HEK293 (cell line): ENCODE measurements around the gene TBX4.

Experiments used
- CTCF ChIA-PET: fragments of 350-600 bp; formaldehyde crosslinking; extraction: SDS; loops from one replicate; lab custom pipeline; 2021; ENCODE audit warnings: antibody characterized with exemption; lab: Yijun Ruan, JAX
- POLR2A ChIA-PET: fragments of 300-600 bp; formaldehyde crosslinking; extraction: SDS; loops from one replicate; lab custom pipeline; 2020; ENCODE audit warnings: antibody characterized with exemption, inconsistent platforms; lab: Yijun Ruan, JAX
- H3K27ac ChIP-seq: fragments of 200-500 bp; sonication (Bioruptor generic); 2 replicates; pipeline ENCODE4 v1.5.1; 2014; ENCODE audit warnings: low read depth, low read length, control low read depth, inconsistent platforms; ENCODE audit errors: extremely low read depth
- H3K36me3 ChIP-seq, 2 experiments: fragments of 200-500 bp in 1 of 2; sonication (Bioruptor generic) in 1 of 2; 1 replicate in 1 of 2; 2 replicates in 1 of 2; pipeline ENCODE4 v1.5.1; 2014 to 2017; ENCODE audit warnings: inconsistent platforms in 2 of 2, low read length in 2 of 2; ENCODE audit not compliant: control insufficient read depth in 2 of 2, insufficient read depth in 1 of 2
- H3K4me1 ChIP-seq: fragments of 200-500 bp; sonication (Bioruptor generic); 2 replicates; pipeline ENCODE4 v1.5.1; 2014; ENCODE audit warnings: mild to moderate bottlenecking, low read length, inconsistent platforms; ENCODE audit not compliant: control insufficient read depth, insufficient read depth
- H3K4me3 ChIP-seq: 2 replicates; pipeline ENCODE4 v1.5.1; 2011; ENCODE audit warnings: low read depth, mild to moderate bottlenecking, control low read depth, low read length, moderate library complexity
- H3K9me3 ChIP-seq: fragments of 200-500 bp; sonication (Bioruptor generic); 2 replicates; pipeline ENCODE4 v1.5.1; 2014; ENCODE audit warnings: low read depth, low read length, inconsistent platforms; ENCODE audit not compliant: control insufficient read depth, insufficient read depth
- ATF2 ChIP-seq: fragments of 450-650 bp; formaldehyde crosslinking; IDR thresholded peaks from 2 replicates; pipeline ENCODE4 v1.5.1; 2016; ENCODE audit warnings: missing biosample characterization, missing genetic modification characterization, low read depth
- EGR2 ChIP-seq: fragments of 450-650 bp; formaldehyde crosslinking; IDR thresholded peaks from 2 replicates; pipeline ENCODE4 v1.5.1; 2016; ENCODE audit warnings: low read depth, missing biosample characterization, missing genetic modification characterization
- KLF10 ChIP-seq: fragments of 450-650 bp; IDR thresholded peaks from 2 replicates; pipeline ENCODE4 v1.5.1; 2018; ENCODE audit warnings: missing biosample characterization, mild to moderate bottlenecking, missing genetic modification characterization
- KLF17 ChIP-seq: fragments of 450-650 bp; formaldehyde crosslinking; IDR thresholded peaks from 2 replicates; pipeline ENCODE4 v1.5.1; 2016; ENCODE audit warnings: missing biosample characterization, missing genetic modification characterization
- KLF8 ChIP-seq: fragments of 450-650 bp; formaldehyde crosslinking; IDR thresholded peaks from 2 replicates; pipeline ENCODE4 v1.5.1; 2016; ENCODE audit warnings: missing biosample characterization, missing genetic modification characterization
- KLF9 ChIP-seq: fragments of 450-650 bp; formaldehyde crosslinking; IDR thresholded peaks from 2 replicates; pipeline ENCODE4 v1.5.1; 2016; ENCODE audit warnings: missing biosample characterization, missing genetic modification characterization, low read depth
- MEIS1 ChIP-seq: sonication (generic); formaldehyde crosslinking; IDR thresholded peaks from 2 replicates; pipeline ENCODE4 v1.8.1; 2022; ENCODE audit warnings: missing genetic modification reagents, mild to moderate bottlenecking, borderline replicate concordance
- ZBTB44 ChIP-seq: fragments of 450-650 bp; IDR thresholded peaks from 2 replicates; pipeline ENCODE4 v1.5.1; 2018; ENCODE audit warnings: missing biosample characterization, mild to moderate bottlenecking, missing genetic modification characterization
- ZBTB7A ChIP-seq: fragments of 450-650 bp; formaldehyde crosslinking; IDR thresholded peaks from 2 replicates; pipeline ENCODE4 v1.5.1; 2016; ENCODE audit warnings: low read depth, missing biosample characterization, missing genetic modification characterization
- ZBTB8A ChIP-seq: fragments of 450-650 bp; formaldehyde crosslinking; IDR thresholded peaks from 2 replicates; pipeline ENCODE4 v1.5.1; 2016; ENCODE audit warnings: missing biosample characterization, missing genetic modification characterization
- ZNF132 ChIP-seq: fragments of 450-650 bp; formaldehyde crosslinking; IDR thresholded peaks from 2 replicates; pipeline ENCODE4 v1.5.1; 2017; ENCODE audit warnings: missing biosample characterization, missing genetic modification characterization, borderline replicate concordance
- ZNF148 ChIP-seq: fragments of 450-650 bp; formaldehyde crosslinking; IDR thresholded peaks from 2 replicates; pipeline ENCODE4 v1.5.0; 2017; ENCODE audit warnings: missing biosample characterization, missing genetic modification characterization, borderline replicate concordance
- ZNF214 ChIP-seq: fragments of 450-650 bp; formaldehyde crosslinking; IDR thresholded peaks from 2 replicates; pipeline ENCODE4 v1.5.1; 2017; ENCODE audit warnings: missing biosample characterization, mild to moderate bottlenecking, missing genetic modification characterization, borderline replicate concordance
- ZNF302 ChIP-seq: fragments of 450-650 bp; formaldehyde crosslinking; IDR thresholded peaks from 2 replicates; pipeline ENCODE4 v1.5.1; 2016; ENCODE audit warnings: missing biosample characterization, missing genetic modification characterization, low read depth
- ZNF324 ChIP-seq: fragments of 450-650 bp; formaldehyde crosslinking; IDR thresholded peaks from 2 replicates; pipeline ENCODE4 v1.5.1; 2016; ENCODE audit warnings: missing biosample characterization, missing genetic modification characterization
- ZNF341 ChIP-seq: fragments of 450-650 bp; formaldehyde crosslinking; IDR thresholded peaks from 2 replicates; pipeline ENCODE4; 2016; ENCODE audit warnings: low read depth, missing biosample characterization, missing genetic modification characterization
- ZNF354C ChIP-seq: fragments of 450-650 bp; formaldehyde crosslinking; IDR thresholded peaks from 2 replicates; pipeline ENCODE4 v1.5.1; 2016; ENCODE audit warnings: missing biosample characterization, missing genetic modification characterization, low read depth, borderline replicate concordance
- ZNF501 ChIP-seq: fragments of 450-650 bp; formaldehyde crosslinking; IDR thresholded peaks from 2 replicates; pipeline ENCODE4 v1.5.1; 2016; ENCODE audit warnings: missing biosample characterization, missing genetic modification characterization
- ZNF549 ChIP-seq: fragments of 450-650 bp; IDR thresholded peaks from 2 replicates; pipeline ENCODE4 v1.5.1; 2018; ENCODE audit warnings: missing biosample characterization, missing genetic modification characterization, mild to moderate bottlenecking, inconsistent platforms, moderate library complexity
- ZNF555 ChIP-seq: fragments of 450-650 bp; formaldehyde crosslinking; conservative IDR thresholded peaks from 2 replicates; pipeline ENCODE4 v1.5.1; 2017; ENCODE audit warnings: missing biosample characterization, mild to moderate bottlenecking, missing genetic modification characterization, inconsistent platforms
- ZNF558 ChIP-seq: fragments of 450-650 bp; formaldehyde crosslinking; IDR thresholded peaks from 2 replicates; pipeline ENCODE4 v1.5.1; 2016; ENCODE audit warnings: missing biosample characterization, missing genetic modification characterization
- ZNF560 ChIP-seq: fragments of 450-650 bp; formaldehyde crosslinking; IDR thresholded peaks from 2 replicates; pipeline ENCODE4 v1.5.1; 2017; ENCODE audit warnings: missing biosample characterization, missing genetic modification characterization, borderline replicate concordance
- ZNF610 ChIP-seq: fragments of 450-650 bp; formaldehyde crosslinking; IDR thresholded peaks from 2 replicates; pipeline ENCODE4 v1.5.1; 2016; ENCODE audit warnings: missing biosample characterization, missing genetic modification characterization, borderline replicate concordance
- ZNF623 ChIP-seq: fragments of 450-650 bp; formaldehyde crosslinking; IDR thresholded peaks from 2 replicates; pipeline ENCODE4 v1.5.1; 2016; ENCODE audit warnings: missing biosample characterization, missing genetic modification characterization
- ZNF639 ChIP-seq: fragments of 450-650 bp; formaldehyde crosslinking; IDR thresholded peaks from 2 replicates; pipeline ENCODE4 v1.5.1; 2016; ENCODE audit warnings: missing biosample characterization, missing genetic modification characterization
- ZNF76 ChIP-seq: fragments of 450-650 bp; formaldehyde crosslinking; IDR thresholded peaks from 2 replicates; pipeline ENCODE4; 2016; ENCODE audit warnings: low read depth, missing biosample characterization, missing genetic modification characterization, borderline replicate concordance
- ZSCAN18 ChIP-seq: fragments of 450-650 bp; formaldehyde crosslinking; IDR thresholded peaks from 2 replicates; pipeline ENCODE4 v1.5.1; 2016; ENCODE audit warnings: missing biosample characterization, missing genetic modification characterization

TBX4 gene

GRCh38 chr17:61419496-61420046 lies 32.7 kb upstream of the TBX4 start:
- TF ChIP-seq ZNF324 (tag by site-specific recombination) (no peak), ZNF560 (tag by site-specific recombination) (no peak), KLF8 (tag by site-specific recombination) (no peak), ZNF214 (no peak), ZNF610 (tag by site-specific recombination) (no peak), ZBTB44 (tag by site-specific recombination) (no peak), KLF9 (tag by site-specific recombination) (no peak), ZNF549 (tag by site-specific recombination) (no peak), ZNF354C (tag by site-specific recombination) (no peak), ZBTB7A (no peak), ZNF623 (tag by site-specific recombination) (no peak), ATF2 (tag by site-specific recombination) (no peak), ZNF76 (tag by site-specific recombination) (no peak), EGR2 (tag by site-specific recombination) (no peak), ZNF148 (no peak), KLF10 (tag by site-specific recombination) (no peak), ZNF132 (tag by site-specific recombination) (no peak), ZNF558 (tag by site-specific recombination) (no peak), MEIS1 (CRISPR knock-in tag) (no peak)
- Histone ChIP-seq H3K4me1 (no peaks in the 10 kb centered on the region; the same call in 1 of the 2 replicates), H3K9me3 (no peaks in the 10 kb centered on the region), H3K4me3 (no peak overlapping the region), H3K27ac (no peak overlapping the region), H3K36me3 (no peaks in the 10 kb centered on the region)
- ChIA-PET CTCF (interaction anchor here (0.7 to 2.9 kb wide), 5 partner anchors 131 to 678 kb away, joined by 3 to 19 read pairs (median 3); no protein-coding TSS in a partner anchor), POLR2A (no interaction called here)

GRCh38 chr17:61420052-61420451 lies 32.2 kb upstream of the TBX4 start:
- POLR2A ChIA-PET, result interaction anchor here (0.6 kb wide), 2 partner anchors 245 to 889 kb away, joined by 3 read pairs; no protein-coding TSS in a partner anchor
- no peaks in the 10 kb centered on the region for H3K9me3 ChIP-seq
- H3K36me3 ChIP-seq, result no peaks in the 10 kb centered on the region
- H3K27ac ChIP-seq, result no peak overlapping the region
- H3K4me3 ChIP-seq, result no peak overlapping the region
- CTCF ChIA-PET, result interaction anchor here (0.6 to 2.9 kb wide), 8 partner anchors 8 to 678 kb away, joined by 3 to 19 read pairs (median 3); no protein-coding TSS in a partner anchor
- no peaks in the 10 kb centered on the region; the same call in 1 of the 2 replicates for H3K4me1 ChIP-seq
- no peak for TF ChIP-seq ZNF639 (tag by site-specific recombination)
- no peak for TF ChIP-seq ZSCAN18 (tag by site-specific recombination)
- no peak for TF ChIP-seq ZBTB8A (tag by site-specific recombination)
- no peak for TF ChIP-seq ZNF555 (tag by site-specific recombination)
- TF ChIP-seq ZNF341 (tag by site-specific recombination), result no peak
- no peak for TF ChIP-seq ZNF501 (tag by site-specific recombination)
- TF ChIP-seq ZNF302 (tag by site-specific recombination), result no peak
- TF ChIP-seq KLF17 (tag by site-specific recombination), result no peak
